Endothelial cell of umbilical vein (primary cell): ENCODE measurements around the gene MAP2K5.

ENCODE experiments used
- POLR2AphosphoS5 ChIP-seq: IDR thresholded peaks from 2 replicates; pipeline ENCODE4 v1.6.1; 2012; ENCODE audit warnings: low read depth, mild to moderate bottlenecking, control low read depth, low read length, moderate library complexity; ENCODE audit not compliant: insufficient read depth
- TF ChIP-seq, protein P1 (sequence below), 2 donors: IDR thresholded peaks; 1 replicate in 1 of 2; 2 replicates in 1 of 2; pipeline ENCODE4 v1.5.1; 2011; ENCODE audit warnings: low read length in 2 of 2, mild to moderate bottlenecking in 2 of 2, moderate library complexity in 2 of 2, control low read depth in 1 of 2, inconsistent platforms in 1 of 2, low read depth in 1 of 2; ENCODE audit not compliant: insufficient read depth in 1 of 2; ENCODE audit errors: extremely low read depth in 1 of 2

DNA sequence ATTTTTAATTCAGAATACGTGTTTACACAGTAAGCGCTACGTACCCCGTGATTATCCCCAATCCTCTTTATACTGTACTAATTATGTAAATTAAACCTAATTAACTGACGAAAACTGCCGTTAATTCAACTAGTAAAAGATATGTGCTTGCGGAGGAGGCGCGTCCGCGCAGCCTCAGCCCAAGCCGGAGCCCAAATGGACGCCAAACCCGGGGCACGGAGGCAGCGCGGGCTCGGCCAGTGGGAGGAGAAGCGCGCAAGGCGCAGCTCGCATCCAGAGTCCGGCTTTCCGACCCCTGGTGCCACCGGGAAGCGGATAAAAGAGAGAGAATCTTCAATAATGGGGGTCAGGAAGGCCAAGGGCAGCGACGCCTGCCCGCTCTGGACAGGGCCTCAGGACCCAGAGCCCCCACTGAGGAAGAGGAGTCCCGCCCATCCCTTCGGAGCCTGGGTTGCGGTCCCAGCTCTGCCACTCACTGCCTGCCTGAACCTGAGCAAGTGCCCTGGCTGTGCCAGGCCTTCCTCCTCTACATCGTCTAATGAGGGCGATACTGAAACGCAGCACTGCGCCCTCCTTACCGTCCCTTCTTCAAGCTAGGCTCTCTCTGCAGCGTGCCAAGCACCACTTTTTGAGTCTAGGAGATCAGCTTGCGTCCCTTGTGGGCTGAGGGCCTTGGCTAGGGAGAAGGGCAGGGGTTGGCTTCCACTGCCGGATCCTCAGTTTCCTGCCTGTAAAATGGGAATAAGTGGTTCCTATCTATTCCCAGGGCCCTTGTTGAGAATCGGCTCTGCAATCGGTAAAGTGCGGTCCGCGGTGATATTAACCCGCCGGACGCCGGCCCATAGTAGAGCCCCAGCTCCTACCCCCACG is 277.9 kb downstream of the MAP2K5 start:
- no peak for TF ChIP-seq POLR2AphosphoS5
- TF ChIP-seq, protein P1, sequence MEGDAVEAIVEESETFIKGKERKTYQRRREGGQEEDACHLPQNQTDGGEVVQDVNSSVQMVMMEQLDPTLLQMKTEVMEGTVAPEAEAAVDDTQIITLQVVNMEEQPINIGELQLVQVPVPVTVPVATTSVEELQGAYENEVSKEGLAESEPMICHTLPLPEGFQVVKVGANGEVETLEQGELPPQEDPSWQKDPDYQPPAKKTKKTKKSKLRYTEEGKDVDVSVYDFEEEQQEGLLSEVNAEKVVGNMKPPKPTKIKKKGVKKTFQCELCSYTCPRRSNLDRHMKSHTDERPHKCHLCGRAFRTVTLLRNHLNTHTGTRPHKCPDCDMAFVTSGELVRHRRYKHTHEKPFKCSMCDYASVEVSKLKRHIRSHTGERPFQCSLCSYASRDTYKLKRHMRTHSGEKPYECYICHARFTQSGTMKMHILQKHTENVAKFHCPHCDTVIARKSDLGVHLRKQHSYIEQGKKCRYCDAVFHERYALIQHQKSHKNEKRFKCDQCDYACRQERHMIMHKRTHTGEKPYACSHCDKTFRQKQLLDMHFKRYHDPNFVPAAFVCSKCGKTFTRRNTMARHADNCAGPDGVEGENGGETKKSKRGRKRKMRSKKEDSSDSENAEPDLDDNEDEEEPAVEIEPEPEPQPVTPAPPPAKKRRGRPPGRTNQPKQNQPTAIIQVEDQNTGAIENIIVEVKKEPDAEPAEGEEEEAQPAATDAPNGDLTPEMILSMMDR (IDR thresholded peaks at IDR 0.05; ENCODE audit: extremely low read depth in 1 of 2, insufficient read depth in 1 of 2, low read depth in 1 of 2, low read length in 2 of 2): no peak
